Endothelial cell (in vitro differentiated cells): ENCODE measurements around the gene KCNK17. TPM values are rescaled to one million over a fixed set of nuclear protein-coding genes. Genes with fewer than 3 reads are reported as not detected.

Experiments used
- DNase-seq: peaks from one replicate; pipeline ENCODE4 v3.0.0; 2021; ENCODE audit warnings: low spot score
- H3K27ac Mint-ChIP-seq: one replicate; pipeline ENCODE4 v1.8.0; 2021; ENCODE audit warnings: mixed read lengths, inconsistent platforms; ENCODE audit not compliant: unreplicated experiment
- H3K27me3 Mint-ChIP-seq: one replicate; pipeline ENCODE4 v1.8.0; 2021; ENCODE audit warnings: mild to moderate bottlenecking, moderate library complexity, mixed read lengths, inconsistent platforms; ENCODE audit not compliant: unreplicated experiment
- H3K36me3 Mint-ChIP-seq: one replicate; pipeline ENCODE4 v1.8.0; 2021; ENCODE audit warnings: mild to moderate bottlenecking, low read depth, mixed read lengths, inconsistent platforms; ENCODE audit not compliant: unreplicated experiment
- H3K4me1 Mint-ChIP-seq: one replicate; pipeline ENCODE4 v1.8.0; 2021; ENCODE audit warnings: mild to moderate bottlenecking, mixed read lengths, inconsistent platforms; ENCODE audit not compliant: unreplicated experiment
- H3K4me3 Mint-ChIP-seq: one replicate; pipeline ENCODE4 v1.8.0; 2021; ENCODE audit warnings: mild to moderate bottlenecking, mixed read lengths, inconsistent platforms; ENCODE audit not compliant: unreplicated experiment
- H3K9me3 Mint-ChIP-seq: one replicate; pipeline ENCODE4 v1.8.0; 2021; ENCODE audit warnings: mixed read lengths, inconsistent platforms; ENCODE audit not compliant: unreplicated experiment
- CTCF ChIP-seq: fragments of 200-600 bp; sonication (generic); IDR thresholded peaks from one replicate; pipeline ENCODE4 v1.5.0; 2021; ENCODE audit warnings: antibody characterized with exemption; ENCODE audit not compliant: unreplicated experiment
- total RNA-seq: library from RNA; stranded (reverse); fragmentation: NEBNext Ultra II Directional; extraction: Animal tissue kit (Norgen Biotek cat#: 25700); gene quantifications from one replicate; pipeline ENCODE4 v1.2.1, GENCODE V29; 2021; ENCODE audit not compliant: unreplicated experiment

KCNK17 gene
- total RNA-seq, 1 donor from 2014 or later, result 180 TPM

- no peak overlapping the region for H3K27ac Mint-ChIP-seq
- no peak overlapping the region for H3K4me3 Mint-ChIP-seq
- no peaks in the 10 kb centered on the region for H3K9me3 Mint-ChIP-seq
- TF ChIP-seq CTCF, result no peak
- peaks cover 29% of the 10 kb centered on the region for H3K36me3 Mint-ChIP-seq
- H3K27me3 Mint-ChIP-seq, result peaks cover 10% of the 10 kb centered on the region
- H3K4me1 Mint-ChIP-seq, result peaks cover 25% of the 10 kb centered on the region
- no peak for DNase-seq
These were observed 9.3 kb downstream of the KCNK17 start for GRCh38 chr6:39304951-39305350.

- no peak for TF ChIP-seq CTCF
- no peak overlapping the region for H3K4me3 Mint-ChIP-seq
- peaks cover 22% of the 10 kb centered on the region for H3K4me1 Mint-ChIP-seq
- H3K36me3 Mint-ChIP-seq, result peaks cover 30% of the 10 kb centered on the region
- no peak for DNase-seq
- H3K9me3 Mint-ChIP-seq, result no peaks in the 10 kb centered on the region
- peaks cover 10% of the 10 kb centered on the region for H3K27me3 Mint-ChIP-seq
- H3K27ac Mint-ChIP-seq, result no peak overlapping the region
These were observed 10.6 kb downstream of the KCNK17 start for GRCh38 chr6:39303425-39304153.

- Mint-ChIP-seq H3K36me3 (peaks cover 29% of the 10 kb centered on the region), H3K9me3 (no peaks in the 10 kb centered on the region), H3K4me3 (no peak overlapping the region), H3K27ac (no peak overlapping the region), H3K4me1 (peaks cover 20% of the 10 kb centered on the region), H3K27me3 (peaks cover 10% of the 10 kb centered on the region)
- TF ChIP-seq CTCF, result peak; percentile 82
- DNase-seq, result peak; percentile 87
These were observed 11.4 kb downstream of the KCNK17 start for GRCh38 chr6:39302669-39303424.

- H3K4me3 Mint-ChIP-seq, result peak overlapping the region; percentile 74
- H3K27ac Mint-ChIP-seq, result no peak overlapping the region
- peaks cover 11% of the 10 kb centered on the region for H3K27me3 Mint-ChIP-seq
- TF ChIP-seq CTCF, result no peak
- peaks cover 25% of the 10 kb centered on the region for H3K36me3 Mint-ChIP-seq
- no peak for DNase-seq
- peaks cover 13% of the 10 kb centered on the region for H3K4me1 Mint-ChIP-seq
- no peaks in the 10 kb centered on the region for H3K9me3 Mint-ChIP-seq
These were observed 12.2 kb downstream of the KCNK17 start for GRCh38 chr6:39302011-39302410.

- peak; percentile 44 for TF ChIP-seq CTCF
- peaks cover 13% of the 10 kb centered on the region for H3K27me3 Mint-ChIP-seq
These were observed 12.6 kb downstream of the KCNK17 start for GRCh38 chr6:39301606-39302005.

More at GRCh38 chr6:39301606-39302005, 12.6 kb downstream of the KCNK17 start:
- Mint-ChIP-seq H3K9me3 (no peaks in the 10 kb centered on the region), H3K4me1 (peaks cover 12% of the 10 kb centered on the region), H3K27ac (no peak overlapping the region), H3K4me3 (no peak overlapping the region), H3K36me3 (peaks cover 25% of the 10 kb centered on the region)
- DNase-seq, result peak; percentile 39
